K562 treated with DMSO at 1 percent for 4 hours (cell line): ENCODE data around the gene SRSF9. TPM values are rescaled to one million over a fixed set of nuclear protein-coding genes. Genes with fewer than 3 reads are reported as not detected.

ENCODE experiments used
- total RNA-seq: library from RNA; unstranded; fragments of 300-600 nt; gene quantifications from 2 replicates; pipeline ENCODE4 v1.2.3, GENCODE V29; 2022; ENCODE audit not compliant: insufficient read depth

The SRSF9 gene, protein sequence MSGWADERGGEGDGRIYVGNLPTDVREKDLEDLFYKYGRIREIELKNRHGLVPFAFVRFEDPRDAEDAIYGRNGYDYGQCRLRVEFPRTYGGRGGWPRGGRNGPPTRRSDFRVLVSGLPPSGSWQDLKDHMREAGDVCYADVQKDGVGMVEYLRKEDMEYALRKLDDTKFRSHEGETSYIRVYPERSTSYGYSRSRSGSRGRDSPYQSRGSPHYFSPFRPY
- total RNA-seq, result 196 and 208 TPM in 2 replicates

DNA sequence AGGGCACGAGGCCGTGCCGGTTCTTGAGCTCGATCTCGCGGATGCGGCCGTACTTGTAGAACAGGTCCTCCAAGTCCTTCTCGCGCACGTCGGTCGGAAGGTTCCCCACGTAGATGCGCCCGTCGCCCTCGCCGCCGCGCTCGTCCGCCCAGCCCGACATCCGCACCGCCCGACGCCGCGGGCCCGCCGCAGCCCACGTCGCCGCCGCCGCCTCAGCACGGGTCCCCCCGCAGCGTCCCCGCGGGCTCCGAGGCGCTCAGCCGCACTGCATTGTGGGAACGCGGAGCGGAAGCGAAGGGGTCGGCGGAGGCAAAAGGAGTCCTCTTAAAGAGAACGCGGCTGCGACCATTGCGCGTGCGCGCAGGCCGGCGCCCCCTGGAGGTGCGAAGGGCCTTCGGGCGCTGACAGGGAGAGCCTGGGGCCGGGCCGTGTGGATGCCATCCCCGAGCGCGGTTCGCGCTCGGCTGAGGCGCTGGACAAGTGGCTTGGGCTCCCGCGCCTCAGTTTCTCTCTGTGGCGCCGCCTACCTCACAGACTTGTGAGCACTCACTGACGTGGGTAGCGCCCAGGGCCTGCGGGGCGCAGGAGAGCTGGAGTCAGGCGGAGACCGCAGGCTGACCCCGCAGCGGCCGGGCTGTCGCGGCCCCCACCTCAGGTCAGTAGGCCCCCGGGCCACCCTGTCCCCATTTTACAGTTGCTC, at the start of gene SRSF9:
Gene SRSF9, minus strand, starts transcription at position 299 of the 700 bp plus-strand sequence. Its CDS starts 139 bp downstream, at position 160.

DNA sequence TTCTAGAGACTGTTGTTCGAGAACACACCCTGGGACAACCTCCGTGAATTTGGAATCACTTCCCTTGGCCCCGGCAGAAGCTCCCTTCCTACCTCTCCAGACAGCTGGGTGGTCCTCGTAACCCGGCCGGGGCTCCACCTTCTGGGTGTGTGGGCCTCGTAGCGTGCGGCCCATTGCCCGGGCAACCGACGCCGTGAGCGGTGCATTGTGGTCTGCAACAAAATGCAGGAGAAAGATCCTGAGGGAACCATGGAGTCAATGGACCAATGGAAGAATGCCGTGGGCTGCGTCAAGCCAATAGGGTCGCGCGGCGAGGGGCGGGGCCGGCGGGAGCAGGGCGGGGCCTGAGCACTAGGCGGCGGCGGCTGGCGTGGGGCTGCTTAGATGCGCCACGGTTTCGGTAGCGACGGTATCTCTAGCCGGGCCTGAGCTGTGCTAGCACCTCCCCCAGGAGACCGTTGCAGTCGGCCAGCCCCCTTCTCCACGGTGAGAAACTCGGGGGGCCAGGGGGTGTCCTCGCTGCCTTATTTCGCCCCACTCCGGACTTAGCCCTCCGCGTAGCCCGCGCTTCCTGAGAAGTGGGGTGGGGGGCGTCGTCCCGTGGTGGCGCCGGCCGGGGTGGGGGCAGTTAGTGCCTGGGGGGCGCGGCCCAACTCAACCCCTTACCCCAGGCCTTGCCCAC, 26.3 kb upstream of the SRSF9 start, which contains the start of gene DYNLL1:
Gene DYNLL1, plus strand, starts transcription at position 383 of the 682 bp plus-strand sequence. CDS start 309 bp downstream, outside the sequence.

DNA sequence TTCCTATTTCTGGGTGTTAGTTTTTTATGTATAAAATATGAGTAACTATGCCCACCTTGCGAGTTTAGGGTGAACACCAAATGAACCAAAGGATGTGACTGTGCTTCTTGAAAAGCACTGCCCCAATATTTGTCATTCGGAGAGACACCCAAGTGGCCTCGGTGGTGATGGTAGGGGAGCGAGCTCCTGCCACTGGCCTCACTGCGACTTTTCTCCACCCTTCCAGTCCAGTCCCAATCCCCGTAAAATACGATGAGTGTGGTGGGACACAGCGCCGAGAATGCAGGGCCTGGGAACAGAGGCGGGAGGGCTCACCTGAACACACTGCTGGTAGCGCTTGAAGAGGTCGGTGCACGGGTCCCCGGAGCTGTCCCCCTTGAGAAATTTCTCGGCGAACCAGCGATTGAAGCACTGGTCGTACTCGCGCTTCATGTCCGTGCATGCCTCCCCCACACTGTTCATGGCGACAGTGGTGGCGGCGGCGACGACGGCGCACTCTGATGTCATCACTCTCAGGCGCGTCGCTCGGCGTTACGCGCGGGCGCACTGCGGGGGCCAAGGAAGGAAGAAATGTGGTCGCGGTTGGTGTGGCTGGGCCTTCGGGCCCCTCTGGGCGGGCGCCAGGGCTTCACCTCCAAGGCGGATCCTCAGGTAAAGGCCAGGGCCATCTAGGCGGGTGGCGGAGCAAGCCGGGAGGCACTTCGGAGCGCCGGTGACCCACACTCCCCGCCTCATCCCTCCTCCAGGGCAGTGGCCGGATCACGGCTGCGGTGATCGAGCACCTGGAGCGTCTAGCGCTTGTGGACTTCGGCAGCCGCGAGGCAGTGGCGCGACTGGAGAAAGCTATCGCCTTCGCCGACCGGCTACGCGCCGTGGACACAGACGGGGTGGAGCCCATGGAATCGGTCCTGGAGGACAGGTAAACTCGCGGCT, 23.4 kb downstream of the SRSF9 start, which contains the start of the genes GATC and TRIAP1:
Gene GATC, plus strand, starts transcription at position 534 of the 933 bp plus-strand sequence. Its CDS starts 37 bp downstream, at position 571.
Gene TRIAP1, minus strand, starts transcription at position 474 of the 933 bp plus-strand sequence. Its CDS starts 12 bp downstream, at position 462.

DNA sequence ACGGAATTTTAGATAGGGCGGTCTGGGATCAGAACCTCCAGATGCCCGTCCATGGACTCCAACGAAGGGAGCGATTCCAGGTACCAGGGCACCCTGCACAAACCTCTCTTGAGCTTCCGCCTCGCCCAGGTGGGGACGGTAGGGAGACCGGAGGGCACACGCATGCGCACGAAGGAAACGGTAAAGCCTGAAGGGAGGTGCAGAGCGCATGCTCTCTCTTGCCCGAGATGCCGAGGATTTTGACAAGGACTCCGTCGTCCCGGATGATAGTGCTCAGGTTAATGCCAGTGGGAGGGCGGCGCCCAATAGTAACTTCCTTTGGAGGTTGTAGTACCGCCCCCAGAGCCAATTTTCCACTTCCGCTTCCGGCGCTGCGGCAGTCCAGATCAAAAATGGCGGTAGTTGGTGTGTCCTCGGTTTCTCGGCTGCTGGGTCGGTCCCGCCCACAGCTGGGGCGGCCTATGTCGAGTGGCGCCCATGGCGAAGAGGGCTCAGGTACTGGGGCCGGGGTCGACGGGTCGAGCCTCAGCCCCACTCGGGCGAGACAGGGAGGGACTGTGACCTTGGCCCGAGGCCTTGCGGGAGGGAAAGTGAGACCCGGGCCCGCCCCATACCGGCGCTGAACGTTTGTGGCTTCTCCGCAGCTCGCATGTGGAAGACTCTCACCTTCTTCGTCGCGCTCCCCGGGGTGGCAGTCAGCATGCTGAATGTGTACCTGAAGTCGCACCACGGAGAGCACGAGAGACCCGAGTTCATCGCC, 31.6 kb downstream of the SRSF9 start, which contains the start of gene COX6A1:
Gene COX6A1, plus strand, starts transcription at position 379 of the 760 bp plus-strand sequence. Its CDS starts 14 bp downstream, at position 393.

Other genes with a start within 250 kb of the SRSF9 start
- 72.4 and 72.8 TPM in 2 replicates for gene PXN, start 204.0 kb downstream of the SRSF9 start, total RNA-seq
- not detected in 2 replicates for gene RNU4-2, start 177.8 kb downstream of the SRSF9 start, total RNA-seq
- gene RNU4-1, start 176.5 kb downstream of the SRSF9 start, total RNA-seq, result not detected in 2 replicates
- gene SIRT4, start 167.4 kb downstream of the SRSF9 start, total RNA-seq, result 3.1 and 5.5 TPM in 2 replicates
- gene PLA2G1B, start 142.0 kb downstream of the SRSF9 start, total RNA-seq, result not detected in 2 replicates
- gene MSI1, start 100.6 kb downstream of the SRSF9 start, total RNA-seq, result not detected in 2 replicates
- 699 and 785 TPM in 2 replicates for gene COX6A1, start 31.6 kb downstream of the SRSF9 start, total RNA-seq
- gene TRIAP1, start 23.4 kb downstream of the SRSF9 start, total RNA-seq, result 23.7 and 34.9 TPM in 2 replicates
- gene GATC, start 23.3 kb downstream of the SRSF9 start, total RNA-seq, result 12.4 and 16.6 TPM in 2 replicates
- 470 and 487 TPM in 2 replicates for gene DYNLL1, start 26.4 kb upstream of the SRSF9 start, total RNA-seq
- gene COQ5, start 59.4 kb upstream of the SRSF9 start, total RNA-seq, result 23.3 and 30.5 TPM in 2 replicates
- 108 and 132 TPM in 2 replicates for gene RNF10, start 64.6 kb upstream of the SRSF9 start, total RNA-seq
- gene POP5, start 111.7 kb upstream of the SRSF9 start, total RNA-seq, result 55.5 and 61.5 TPM in 2 replicates
- gene CABP1, start 170.9 kb upstream of the SRSF9 start, total RNA-seq, result not detected in 2 replicates
- 47.7 and 57.0 TPM in 2 replicates for gene MLEC, start 217.4 kb upstream of the SRSF9 start, total RNA-seq
- 20.1 and 27.9 TPM in 2 replicates for gene UNC119B, start 240.7 kb upstream of the SRSF9 start, total RNA-seq